NCI-H1048 (cell line): Measurements from ENCODE around the gene CHKA.

ENCODE experiments used
- DNase-seq: peaks from one replicate; lab custom pipeline; 2025; lab: John Stamatoyannopoulos, UW

Gene CHKA

GRCh38 chr11:68031144-68031464 lies 90.1 kb downstream of the CHKA start:
- no peak for DNase-seq

- peak; percentile 95 for DNase-seq
Observed at GRCh38 chr11:68030318-68031143, 90.7 kb downstream of the CHKA start, which contains the start of gene NDUFS8. NDUFS8 (plus strand) TSS chr11:68030681; CDS start chr11:68032152, 1,471 bp downstream.

GRCh38 chr11:68028802-68029545 lies 92.2 kb downstream of the CHKA start:
- no peak for DNase-seq

- no peak for DNase-seq
Observed at GRCh38 chr11:68027667-68028066, 93.5 kb downstream of the CHKA start.

DNA sequence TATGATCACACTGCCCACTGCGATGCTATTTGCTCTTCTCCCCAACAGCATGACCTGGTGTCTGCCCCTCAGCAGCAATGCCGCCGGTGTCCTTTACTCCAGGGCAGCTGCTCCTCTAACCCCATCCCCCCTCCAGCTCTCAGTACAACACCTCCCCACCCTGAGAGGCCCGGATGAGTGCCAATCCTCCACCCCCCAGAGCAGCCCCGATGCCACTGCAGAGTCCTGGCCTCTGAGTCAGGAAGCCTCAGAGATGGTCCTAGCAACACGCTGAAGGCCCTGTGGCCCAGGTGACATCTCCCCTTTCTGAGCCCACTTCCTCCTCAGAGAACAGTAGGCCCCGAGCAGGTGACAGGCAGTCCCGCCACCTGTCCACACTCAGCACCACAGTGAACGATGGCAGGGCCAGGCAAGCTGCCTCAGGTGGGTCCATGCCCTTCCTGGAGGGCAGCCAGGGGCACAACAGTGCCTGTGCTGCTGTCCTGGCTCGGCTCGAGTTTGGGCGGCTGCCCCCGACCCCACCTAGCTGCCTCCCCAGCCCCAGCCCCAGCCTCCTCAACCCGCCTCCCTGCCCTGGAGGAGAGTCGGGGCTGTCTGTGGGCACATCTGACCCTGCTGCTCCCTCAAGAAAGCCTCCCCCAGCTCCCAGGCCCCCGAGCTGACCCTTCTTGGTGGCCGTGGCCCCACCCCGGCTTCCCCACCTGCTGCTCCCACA lies 94.6 kb downstream of the CHKA start:
- no peak for DNase-seq

DNA sequence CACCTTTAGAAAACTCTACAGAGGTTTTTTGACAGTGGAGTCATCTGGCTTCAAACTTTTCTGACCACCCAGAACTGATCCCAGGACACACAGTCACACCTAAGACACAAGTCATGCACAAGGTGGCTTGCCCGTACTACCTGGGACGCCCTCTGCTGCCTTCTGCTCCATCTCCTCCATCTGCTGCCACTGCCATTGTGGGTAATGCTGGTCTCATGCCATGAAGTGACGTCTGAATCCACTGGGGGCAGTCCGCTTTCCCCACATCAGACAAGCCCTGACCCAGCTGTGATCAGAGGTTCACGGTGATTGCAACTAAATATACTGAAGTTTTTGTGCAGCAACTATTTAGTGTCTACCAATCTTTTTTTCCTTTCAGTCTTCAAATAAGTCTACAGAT lies 96.1 kb downstream of the CHKA start:
- DNase-seq = no peak

- no peak for DNase-seq
Observed at GRCh38 chr11:68024508-68024907, 96.7 kb downstream of the CHKA start.

DNA sequence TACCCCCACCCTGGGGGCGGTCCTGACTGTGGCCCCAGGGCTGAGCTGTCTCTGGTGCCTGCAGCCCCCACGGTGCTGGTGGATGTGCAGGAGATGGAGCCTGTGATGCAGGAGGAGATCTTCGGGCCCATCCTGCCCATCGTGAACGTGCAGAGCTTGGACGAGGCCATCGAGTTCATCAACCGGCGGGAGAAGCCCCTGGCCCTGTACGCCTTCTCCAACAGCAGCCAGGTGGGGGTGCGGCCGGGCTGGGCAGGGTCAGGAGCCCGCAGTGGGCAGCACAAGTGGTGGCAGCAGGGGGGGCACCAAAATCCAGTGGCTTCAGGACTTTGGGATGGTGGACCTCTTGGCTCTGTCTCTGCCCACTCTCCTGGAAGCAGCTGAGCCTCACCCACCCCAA lies 98.7 kb downstream of the CHKA start:
- no peak for DNase-seq

DNA sequence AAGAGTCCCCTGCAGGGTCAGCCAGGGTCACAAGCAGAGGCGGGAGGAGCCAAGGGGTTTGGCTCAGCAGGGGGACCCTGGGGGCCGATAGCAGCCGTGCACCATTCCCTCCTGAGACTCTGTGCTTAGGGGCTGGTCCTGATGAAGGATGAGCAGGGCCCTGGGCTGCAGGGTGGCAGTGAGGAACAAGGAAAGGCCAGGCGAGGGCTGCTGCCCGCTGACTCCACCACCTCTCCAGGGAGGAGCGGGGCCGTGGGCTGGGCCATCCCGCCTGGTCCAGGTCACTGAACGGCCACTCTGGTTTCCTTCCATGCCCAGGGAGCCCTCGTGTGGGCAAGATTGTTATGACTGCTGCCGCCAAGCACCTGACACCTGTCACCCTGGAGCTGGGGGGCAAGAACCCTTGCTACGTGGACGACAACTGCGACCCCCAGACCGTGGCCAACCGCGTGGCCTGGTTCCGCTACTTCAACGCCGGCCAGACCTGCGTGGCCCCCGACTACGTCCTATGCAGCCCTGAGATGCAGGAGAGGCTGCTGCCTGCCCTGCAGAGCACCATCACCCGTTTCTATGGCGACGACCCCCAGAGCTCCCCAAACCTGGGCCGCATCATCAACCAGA lies 99.9 kb downstream of the CHKA start:
- DNase-seq = no peak

DNA sequence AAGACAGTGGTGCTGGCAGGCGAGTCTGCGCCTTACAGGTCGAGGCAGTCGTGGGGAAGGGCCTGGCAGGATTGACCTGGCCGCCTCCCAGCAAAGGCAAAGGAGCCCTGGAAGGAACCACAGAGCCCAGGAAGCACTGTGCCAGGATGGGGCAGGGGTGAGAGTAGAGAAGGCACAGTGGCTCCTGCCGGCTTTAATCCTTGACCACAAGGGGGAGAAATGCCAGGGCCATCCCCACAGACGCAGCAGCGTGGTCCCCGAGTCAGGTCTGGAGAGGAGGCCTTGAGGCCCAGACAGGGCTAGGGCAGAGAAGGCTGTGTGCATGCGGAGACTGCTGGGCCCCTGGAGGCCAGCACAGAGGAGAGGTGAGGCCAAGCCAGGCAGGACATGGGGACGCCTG lies 100.6 kb downstream of the CHKA start:
- DNase-seq = no peak

DNA sequence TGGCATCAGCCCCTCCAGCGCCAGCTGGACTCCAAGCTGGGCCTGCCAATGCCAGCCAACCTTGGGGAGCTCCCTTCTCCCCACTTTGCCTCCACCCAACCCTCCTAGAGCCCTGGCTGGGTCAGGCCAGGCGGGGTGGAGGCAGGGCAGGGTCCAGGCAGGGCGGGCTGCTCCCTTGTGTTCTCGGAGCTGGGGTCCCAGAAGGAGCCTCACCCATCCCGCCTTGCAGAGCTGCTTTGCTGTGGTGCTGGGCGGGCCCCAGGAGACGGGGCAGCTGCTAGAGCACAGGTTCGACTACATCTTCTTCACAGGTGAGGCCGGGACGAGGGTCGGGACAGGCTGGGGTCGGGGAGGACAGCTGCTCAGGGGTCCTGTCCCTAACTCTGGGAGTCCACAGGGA lies 101.7 kb downstream of the CHKA start:
- DNase-seq = no peak

- DNase-seq = no peak
Observed at GRCh38 chr11:68018730-68019190, 102.4 kb downstream of the CHKA start.

DNA sequence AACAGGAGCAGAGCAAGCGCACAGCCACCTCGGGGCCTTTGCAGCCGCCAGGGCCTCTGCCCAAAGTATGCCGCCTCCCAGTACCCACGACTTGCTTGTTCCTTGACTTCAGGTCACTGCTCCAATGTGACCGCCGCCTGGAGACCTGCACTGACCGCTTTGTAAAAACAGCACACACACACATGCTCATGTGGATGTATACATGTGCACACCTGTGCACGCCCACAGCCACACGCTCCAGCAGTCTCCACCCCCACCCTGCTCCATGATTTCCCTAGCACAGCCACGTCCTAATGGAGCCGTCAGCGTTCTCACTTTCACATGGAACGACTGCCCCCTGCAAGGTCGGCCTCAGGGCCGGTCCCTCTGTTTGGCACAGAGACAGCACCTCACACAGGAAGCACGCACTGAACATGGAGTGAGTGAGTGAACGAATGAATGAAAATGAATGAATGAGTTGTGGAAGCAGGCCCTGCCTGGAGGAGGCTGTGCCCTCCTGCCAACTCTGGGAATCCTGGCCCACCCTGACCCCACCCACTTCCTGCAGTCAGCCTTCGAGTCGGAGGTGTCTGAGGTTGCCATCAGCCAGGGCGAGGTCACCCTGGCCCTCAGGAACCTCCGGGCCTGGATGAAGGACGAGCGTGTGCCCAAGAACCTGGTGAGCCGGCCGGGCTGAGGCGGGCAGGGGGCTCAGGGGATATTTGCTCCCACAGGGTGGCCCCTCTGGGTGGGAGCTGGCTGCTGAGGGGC lies 103.0 kb downstream of the CHKA start:
- DNase-seq = no peak

GRCh38 chr11:68016904-68017817 lies 104.0 kb downstream of the CHKA start:
- DNase-seq = no peak

- DNase-seq = no peak
Observed at GRCh38 chr11:68016161-68016903, 104.9 kb downstream of the CHKA start.

GRCh38 chr11:68015467-68015866 lies 105.7 kb downstream of the CHKA start:
- no peak for DNase-seq

DNA sequence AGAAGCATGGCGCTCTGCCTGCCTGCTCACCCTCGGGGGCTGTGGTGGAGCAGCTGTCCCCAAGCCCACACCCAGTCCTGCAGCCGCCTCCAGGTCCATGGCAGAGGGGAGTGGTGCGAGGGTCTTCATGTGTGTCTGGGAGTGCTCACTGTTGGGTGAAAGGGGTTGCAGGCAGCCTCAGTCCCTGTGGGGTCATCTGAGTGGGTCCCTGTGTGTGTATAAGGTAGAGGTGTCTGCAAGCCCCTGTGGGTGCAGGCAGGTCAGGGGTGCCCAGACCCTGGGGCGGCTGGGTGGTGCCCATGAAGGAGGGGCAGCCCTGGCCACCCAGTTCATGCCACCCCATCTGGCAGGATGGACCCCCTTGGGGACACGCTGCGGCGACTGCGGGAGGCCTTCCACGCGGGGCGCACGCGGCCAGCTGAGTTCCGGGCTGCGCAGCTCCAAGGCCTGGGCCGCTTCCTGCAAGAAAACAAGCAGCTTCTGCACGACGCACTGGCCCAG lies 106.2 kb downstream of the CHKA start:
- no peak for DNase-seq

GRCh38 chr11:68014157-68014946 lies 106.8 kb downstream of the CHKA start:
- DNase-seq = no peak
